OCI-LY7 (cell line): ENCODE results near the gene ZNFX1. TPM values are rescaled to one million over a fixed set of nuclear protein-coding genes. Genes with fewer than 3 reads are reported as not detected.

Source experiments
- BruUV-seq: library from RNA; stranded (reverse); fragments of 400-500 nt; replicated peaks from 2 replicates; lab custom pipeline; 2021; lab: Mats Ljungman, UMichigan
- CTCF ChIA-PET: fragments of 300-600 bp; sonication (Branson Sonifier 250); formaldehyde crosslinking; loops from one replicate; lab custom pipeline; 2022; ENCODE audit warnings: antibody characterized with exemption; ENCODE audit not compliant: unreplicated experiment; lab: Charles Lee
- POLR2A ChIA-PET: fragments of 300-600 bp; sonication (Branson Sonifier 250); formaldehyde crosslinking; loops from one replicate; lab custom pipeline; 2022; ENCODE audit warnings: antibody characterized with exemption; lab: Charles Lee
- DNase-seq: peaks from one replicate; pipeline ENCODE4 v3.0.0-alpha.2; 2015; ENCODE audit warnings: low spot score
- H2AFZ ChIP-seq: fragments of 200-600 bp; sonication (generic), shearing (Covaris generic); 2 replicates; pipeline ENCODE4 v1.6.1; 2014; ENCODE audit warnings: mild to moderate bottlenecking, antibody characterized with exemption, low read length, moderate library complexity
- H3K27ac ChIP-seq: fragments of 200-600 bp; sonication (generic); 2 replicates; pipeline ENCODE4 v1.5.1; 2014; ENCODE audit warnings: mixed run types, low read depth, mild to moderate bottlenecking, moderate library complexity, low read length, inconsistent platforms; ENCODE audit not compliant: poor library complexity, severe bottlenecking
- H3K36me3 ChIP-seq: fragments of 200-600 bp; sonication (generic); 2 replicates; pipeline ENCODE4 v1.6.1; 2014; ENCODE audit warnings: mild to moderate bottlenecking, antibody characterized with exemption, low read length, moderate library complexity, mixed read lengths; ENCODE audit not compliant: insufficient read depth
- H3K4me1 ChIP-seq: fragments of 200-600 bp; sonication (generic); 2 replicates; pipeline ENCODE4 v1.5.1; 2014; ENCODE audit warnings: mild to moderate bottlenecking, low read length; ENCODE audit not compliant: insufficient read depth, poor library complexity, severe bottlenecking
- H3K4me2 ChIP-seq: fragments of 200-600 bp; sonication (generic); 2 replicates; pipeline ENCODE4 v1.6.1; 2014; ENCODE audit warnings: mild to moderate bottlenecking, low read length
- H3K4me3 ChIP-seq: fragments of 200-600 bp; sonication (generic); 2 replicates; pipeline ENCODE4 v1.5.1; 2014; ENCODE audit warnings: mild to moderate bottlenecking, low read depth, low read length; ENCODE audit not compliant: poor library complexity, severe bottlenecking
- H3K79me2 ChIP-seq: fragments of 200-600 bp; sonication (generic); 2 replicates; pipeline ENCODE4 v1.6.1; 2016; ENCODE audit warnings: low read depth, mild to moderate bottlenecking, low read length, moderate library complexity, mixed read lengths; ENCODE audit not compliant: insufficient read depth
- H3K9me2 ChIP-seq: fragments of 200-600 bp; sonication (generic); 2 replicates; pipeline ENCODE4 v1.6.1; 2016; ENCODE audit warnings: mild to moderate bottlenecking, low read length, mixed read lengths; ENCODE audit not compliant: insufficient read depth
- H3K9me3 ChIP-seq: fragments of 200-600 bp; sonication (generic); 2 replicates; pipeline ENCODE4 v1.6.1; 2014; ENCODE audit warnings: mild to moderate bottlenecking, mixed run types, low read length, mixed read lengths
- H4K20me1 ChIP-seq: fragments of 200-600 bp; sonication (generic); 2 replicates; pipeline ENCODE4 v1.6.1; 2014; ENCODE audit warnings: mild to moderate bottlenecking, antibody characterized with exemption, low read length, moderate library complexity, mixed read lengths; ENCODE audit not compliant: insufficient read depth
- CTCF ChIP-seq: fragments of 200-600 bp; sonication (generic); conservative IDR thresholded peaks from 2 replicates; pipeline ENCODE4 v1.5.1; 2014; ENCODE audit warnings: mild to moderate bottlenecking, antibody characterized with exemption, low read length, moderate library complexity, mixed read lengths
- EZH2phosphoT487 ChIP-seq: fragments of 200-600 bp; sonication (generic); IDR thresholded peaks from 2 replicates; pipeline ENCODE4 v1.6.1; 2018; ENCODE audit warnings: low read depth, borderline replicate concordance, mild to moderate bottlenecking, mixed run types, antibody characterized with exemption, low read length, moderate library complexity, mixed read lengths
- intact Hi-C: fragments of 100-400 bp; cut with micrococcal nuclease; formaldehyde crosslinking; loops from one replicate; pipeline ENCODE4 v1.10.0; 2022; ENCODE audit not compliant: unreplicated experiment
- total RNA-seq, 2 experiments: library from RNA; depleted of rRNA in 1 of 2; stranded (reverse); fragments of >200 nt in 1 of 2; shearing (Covaris generic) in 1 of 2; gene quantifications; 2 replicates each; pipeline ENCODE4 v1.2.3, GENCODE V29; 2014 to 2022

Gene ZNFX1
- total RNA-seq, 2 experiments from 2014 or later, result 15.1 to 17.6 TPM

- BruUV-seq, result no TSS peak
- H3K79me2 ChIP-seq, result peaks cover 84% of the 10 kb centered on the region
- no peak for DNase-seq
- H3K9me2 ChIP-seq, result no peaks in the 10 kb centered on the region
- no peak for TF ChIP-seq EZH2phosphoT487
- TF ChIP-seq CTCF, result no peak
- H3K36me3 ChIP-seq, result peaks cover 67% of the 10 kb centered on the region
- ChIA-PET POLR2A (no interaction called here), CTCF (no interaction called here)
- peaks cover 44% of the 10 kb centered on the region for H3K4me1 ChIP-seq
- H3K9me3 ChIP-seq, result no peaks in the 10 kb centered on the region; the same call in 1 of the 2 replicates
- H3K4me3 ChIP-seq, result peak overlapping the region; percentile 100
- peak overlapping the region; percentile 47 for H2AFZ ChIP-seq
- H4K20me1 ChIP-seq, result peaks cover 40% of the 10 kb centered on the region
- intact Hi-C loops, result loop anchor here (2.0 to 10.0 kb wide), 3 partner anchors 59 to 837 kb away; partner anchors contain the start of genes DDX27, STAU1 and UBE2V1
- peak overlapping the region; percentile 94 for H3K4me2 ChIP-seq
- H3K27ac ChIP-seq, result peak overlapping the region; percentile 90
Measured at GRCh38 chr20:49277786-49278035, 146 bp downstream of the ZNFX1 start.

- peak; percentile 31 for DNase-seq
- intact Hi-C loops, result loop anchor here (10.0 kb wide), 1 partner anchor 838 kb away; the partner anchor contains the start of gene UBE2V1
- TF ChIP-seq CTCF (no peak; the same call in 1 of the 2 replicates), EZH2phosphoT487 (no peak)
- no TSS peak for BruUV-seq
- Histone ChIP-seq H3K79me2 (peaks cover 78% of the 10 kb centered on the region), H3K9me3 (no peaks in the 10 kb centered on the region; the same call in 1 of the 2 replicates), H3K4me3 (peak overlapping the region; percentile 100), H3K9me2 (no peaks in the 10 kb centered on the region), H3K4me2 (peak overlapping the region; percentile 94), H3K27ac (peak overlapping the region; percentile 90), H3K4me1 (peaks cover 39% of the 10 kb centered on the region), H2AFZ (peak overlapping the region; percentile 47; the same call in 1 of the 2 replicates), H4K20me1 (peaks cover 34% of the 10 kb centered on the region), H3K36me3 (peaks cover 67% of the 10 kb centered on the region)
- ChIA-PET CTCF (no interaction called here), POLR2A (interaction anchor here (0.5 to 0.6 kb wide), 2 partner anchors 106 to 228 kb away, joined by 3 read pairs; no protein-coding TSS in a partner anchor)
Measured at GRCh38 chr20:49276961-49277785, 684 bp downstream of the ZNFX1 start.
